ENCODE results near the gene SOX15.

SOX15 gene

DNA sequence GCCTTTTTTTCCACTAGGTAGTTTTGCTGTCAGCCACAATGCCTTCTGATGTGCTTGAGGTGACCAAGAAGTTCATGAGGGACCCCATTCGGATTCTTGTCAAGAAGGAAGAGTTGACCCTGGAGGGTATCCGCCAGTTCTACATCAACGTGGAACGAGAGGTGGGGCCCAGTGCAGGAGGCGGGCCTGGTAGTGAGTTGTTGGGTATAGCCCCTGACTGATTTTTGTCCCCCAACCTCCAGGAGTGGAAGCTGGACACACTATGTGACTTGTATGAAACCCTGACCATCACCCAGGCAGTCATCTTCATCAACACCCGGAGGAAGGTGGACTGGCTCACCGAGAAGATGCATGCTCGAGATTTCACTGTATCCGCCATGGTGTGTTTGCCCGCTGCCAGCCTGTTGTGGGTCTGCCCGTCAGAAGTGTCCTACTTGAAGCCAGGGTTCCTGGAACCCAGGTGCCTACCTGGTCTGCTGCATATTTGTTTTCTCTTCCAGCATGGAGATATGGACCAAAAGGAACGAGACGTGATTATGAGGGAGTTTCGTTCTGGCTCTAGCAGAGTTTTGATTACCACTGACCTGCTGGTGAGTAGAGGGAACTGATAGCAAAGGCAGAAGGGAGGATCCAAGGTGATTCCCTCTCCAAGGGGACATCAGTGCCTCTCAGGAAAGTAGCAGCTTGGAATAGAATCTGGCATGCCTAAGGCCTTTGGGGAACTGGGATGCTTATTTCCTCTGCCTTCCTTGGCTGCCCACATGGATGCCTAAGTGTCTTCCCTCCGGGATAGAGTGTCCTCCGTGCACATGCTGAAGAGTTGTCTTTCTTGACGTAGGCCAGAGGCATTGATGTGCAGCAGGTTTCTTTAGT, 12.3 kb downstream of the SOX15 start:
- no peak overlapping the region for H3K4me2 ChIP-seq (ENCODE audit: low read length)
- no peak overlapping the region for H3K27ac ChIP-seq (ENCODE audit: low read depth, low read length)
- no peaks in the 10 kb centered on the region for H3K27me3 ChIP-seq (ENCODE audit: control insufficient read depth, low read length)
- H3K9me3 ChIP-seq (ENCODE audit: control insufficient read depth, insufficient read depth, low read length) = no peaks in the 10 kb centered on the region
- H4K20me1 ChIP-seq (ENCODE audit: control insufficient read depth, insufficient read depth, low read depth, low read length) = peaks cover 31% of the 10 kb centered on the region
- no peaks in the 10 kb centered on the region for H3K9me2 ChIP-seq (replicated peaks; ENCODE audit: control insufficient read depth, low read length)
- H3F3A ChIP-seq (ENCODE audit: control insufficient read depth, insufficient read depth) = peaks cover 77% of the 10 kb centered on the region
- peaks cover 92% of the 10 kb centered on the region for H3K36me3 ChIP-seq (ENCODE audit: control insufficient read depth, low read length)
- peaks cover 42% of the 10 kb centered on the region for H3K79me2 ChIP-seq (ENCODE audit: control insufficient read depth, low read length)
- H3K4me1 ChIP-seq (ENCODE audit: control insufficient read depth, low read length) = peaks cover 70% of the 10 kb centered on the region
- TF ChIP-seq CTCF (IDR thresholded peaks at IDR 0.05; ENCODE audit: low read depth, low read length, poor library complexity, severe bottlenecking) (no peak), EZH2phosphoT487 (IDR thresholded peaks at IDR 0.05; ENCODE audit: borderline replicate concordance, low read length) (no peak)
- H3K4me3 ChIP-seq (ENCODE audit: low read length) = no peak overlapping the region

- Histone ChIP-seq H3F3A (ENCODE audit: control insufficient read depth, insufficient read depth) (peaks cover 77% of the 10 kb centered on the region), H3K27ac (ENCODE audit: low read depth, low read length) (no peak overlapping the region), H3K27me3 (ENCODE audit: control insufficient read depth, low read length) (no peaks in the 10 kb centered on the region), H3K36me3 (ENCODE audit: control insufficient read depth, low read length) (peaks cover 92% of the 10 kb centered on the region), H4K20me1 (ENCODE audit: control insufficient read depth, insufficient read depth, low read depth, low read length) (peaks cover 31% of the 10 kb centered on the region), H3K9me3 (ENCODE audit: control insufficient read depth, insufficient read depth, low read length) (no peaks in the 10 kb centered on the region), H3K4me3 (ENCODE audit: low read length) (no peak overlapping the region), H3K9me2 (replicated peaks; ENCODE audit: control insufficient read depth, low read length) (no peaks in the 10 kb centered on the region), H3K4me1 (ENCODE audit: control insufficient read depth, low read length) (peaks cover 67% of the 10 kb centered on the region), H3K79me2 (ENCODE audit: control insufficient read depth, low read length) (peaks cover 43% of the 10 kb centered on the region), H3K4me2 (ENCODE audit: low read length) (no peak overlapping the region; the same call in 1 of the 2 replicates)
- TF ChIP-seq EZH2phosphoT487 (IDR thresholded peaks at IDR 0.05; ENCODE audit: borderline replicate concordance, low read length) (no peak), CTCF (IDR thresholded peaks at IDR 0.05; ENCODE audit: low read depth, low read length, poor library complexity, severe bottlenecking) (no peak)
Observed at GRCh38 chr17:7576432-7576937, 13.4 kb downstream of the SOX15 start.

GRCh38 chr17:7575959-7576358, 13.9 kb downstream of the SOX15 start:
- Histone ChIP-seq H3K9me3 (ENCODE audit: control insufficient read depth, insufficient read depth, low read length) (no peaks in the 10 kb centered on the region), H3K27me3 (ENCODE audit: control insufficient read depth, low read length) (no peaks in the 10 kb centered on the region), H3K9me2 (replicated peaks; ENCODE audit: control insufficient read depth, low read length) (no peaks in the 10 kb centered on the region), H3F3A (ENCODE audit: control insufficient read depth, insufficient read depth) (peaks cover 80% of the 10 kb centered on the region), H3K4me1 (ENCODE audit: control insufficient read depth, low read length) (peaks cover 73% of the 10 kb centered on the region), H3K79me2 (ENCODE audit: control insufficient read depth, low read length) (peaks cover 47% of the 10 kb centered on the region), H4K20me1 (ENCODE audit: control insufficient read depth, insufficient read depth, low read depth, low read length) (peaks cover 31% of the 10 kb centered on the region), H3K36me3 (ENCODE audit: control insufficient read depth, low read length) (peaks cover 92% of the 10 kb centered on the region), H3K4me2 (ENCODE audit: low read length) (peak overlapping the region; percentile 98; the same call in 1 of the 2 replicates), H3K27ac (ENCODE audit: low read depth, low read length) (no peak overlapping the region), H3K4me3 (ENCODE audit: low read length) (no peak overlapping the region)
- TF ChIP-seq EZH2phosphoT487 (IDR thresholded peaks at IDR 0.05; ENCODE audit: borderline replicate concordance, low read length) = no peak

DNA sequence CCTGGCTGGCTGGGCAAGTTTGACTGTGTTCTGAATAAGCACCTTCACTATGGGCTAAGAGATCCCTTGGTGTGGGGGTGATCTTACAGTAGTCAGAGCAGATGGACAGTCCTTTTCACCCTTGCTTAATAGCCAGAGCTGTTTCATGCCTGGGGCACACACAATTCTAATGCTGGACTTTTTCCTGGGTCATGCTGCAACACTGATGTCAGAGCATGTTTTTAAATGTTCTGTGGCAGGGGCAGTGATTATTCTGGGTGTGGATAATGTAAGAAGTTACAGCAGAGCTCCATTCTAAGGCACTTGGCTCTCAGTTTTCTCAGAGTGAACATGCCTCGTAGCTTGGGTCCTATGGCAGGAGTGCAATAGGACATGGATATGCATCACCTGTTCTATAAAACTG, 14.4 kb downstream of the SOX15 start:
- no peaks in the 10 kb centered on the region for H3K9me3 ChIP-seq (ENCODE audit: control insufficient read depth, insufficient read depth, low read length)
- TF ChIP-seq EZH2phosphoT487 (IDR thresholded peaks at IDR 0.05; ENCODE audit: borderline replicate concordance, low read length) = no peak
- no peak for TF ChIP-seq CTCF (IDR thresholded peaks at IDR 0.05; ENCODE audit: low read depth, low read length, poor library complexity, severe bottlenecking)
- H3K79me2 ChIP-seq (ENCODE audit: control insufficient read depth, low read length) = peaks cover 49% of the 10 kb centered on the region
- H3K9me2 ChIP-seq (replicated peaks; ENCODE audit: control insufficient read depth, low read length) = no peaks in the 10 kb centered on the region
- H3K4me2 ChIP-seq (ENCODE audit: low read length) = peak overlapping the region; percentile 98
- H3K27ac ChIP-seq (ENCODE audit: low read depth, low read length) = peak overlapping the region; percentile 34
- peak overlapping the region; percentile 91; the same call in 1 of the 2 replicates for H3K4me3 ChIP-seq (ENCODE audit: low read length)
- peaks cover 76% of the 10 kb centered on the region for H3K4me1 ChIP-seq (ENCODE audit: control insufficient read depth, low read length)
- peaks cover 31% of the 10 kb centered on the region for H4K20me1 ChIP-seq (ENCODE audit: control insufficient read depth, insufficient read depth, low read depth, low read length)
- H3F3A ChIP-seq (ENCODE audit: control insufficient read depth, insufficient read depth) = peaks cover 81% of the 10 kb centered on the region
- no peaks in the 10 kb centered on the region for H3K27me3 ChIP-seq (ENCODE audit: control insufficient read depth, low read length)
- H3K36me3 ChIP-seq (ENCODE audit: control insufficient read depth, low read length) = peaks cover 92% of the 10 kb centered on the region

Data from DOHH2 (cell line).